Measurements from ENCODE around the gene HS6ST2. TPM values are rescaled to one million over a fixed set of nuclear protein-coding genes. Genes with fewer than 3 reads are reported as not detected.

HS6ST2 gene
- total RNA-seq, 1 donor from 2014 or later: 14.8 TPM

DNA sequence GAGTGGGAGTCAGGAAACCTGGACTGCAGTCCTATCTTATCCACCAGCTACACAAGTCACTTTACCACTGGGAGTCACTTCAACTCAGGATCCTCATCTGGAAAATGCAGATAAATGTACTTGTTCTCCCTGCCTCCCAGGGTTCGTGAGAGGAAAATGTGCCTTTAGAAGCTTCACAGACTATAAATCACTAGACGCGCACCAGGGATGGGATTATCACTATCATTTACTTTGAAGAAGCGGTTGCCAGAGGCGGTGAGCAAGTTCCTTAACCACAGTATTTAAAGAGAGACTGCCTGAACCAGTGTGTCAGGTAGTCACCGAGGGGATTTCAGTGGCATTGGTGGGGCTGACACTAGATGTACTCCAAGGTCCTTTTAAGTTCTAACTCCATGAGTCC lies 219.5 kb downstream of the HS6ST2 start:
- no peak for DNase-seq (ENCODE audit: low spot score, unreplicated experiment)
- Mint-ChIP-seq H3K36me3 (ENCODE audit: insufficient read depth) (no peaks in the 10 kb centered on the region), H3K27ac (no peak overlapping the region), H3K27me3 (peaks cover 32% of the 10 kb centered on the region), H3K9me3 (ENCODE audit: low read depth) (no peaks in the 10 kb centered on the region), H3K4me1 (ENCODE audit: low read depth) (peaks cover 19% of the 10 kb centered on the region), H3K4me3 (ENCODE audit: low read depth) (no peak overlapping the region)
- no peak for TF ChIP-seq CTCF (IDR thresholded peaks at IDR 0.05; ENCODE audit: unreplicated experiment)

- peaks cover 29% of the 10 kb centered on the region for H3K27me3 Mint-ChIP-seq
- H3K9me3 Mint-ChIP-seq (ENCODE audit: low read depth): no peaks in the 10 kb centered on the region
- H3K4me1 Mint-ChIP-seq (ENCODE audit: low read depth): peaks cover 11% of the 10 kb centered on the region
- no peak for TF ChIP-seq CTCF (IDR thresholded peaks at IDR 0.05; ENCODE audit: unreplicated experiment)
- H3K36me3 Mint-ChIP-seq (ENCODE audit: insufficient read depth): no peaks in the 10 kb centered on the region
- no peak for DNase-seq (ENCODE audit: low spot score, unreplicated experiment)
- H3K4me3 Mint-ChIP-seq (ENCODE audit: low read depth): no peak overlapping the region
- no peak overlapping the region for H3K27ac Mint-ChIP-seq
Observed at GRCh38 chrX:132737743-132738142, 220.7 kb downstream of the HS6ST2 start.

- no peaks in the 10 kb centered on the region for H3K9me3 Mint-ChIP-seq (ENCODE audit: low read depth)
- H3K27me3 Mint-ChIP-seq: peaks cover 5% of the 10 kb centered on the region
- no peak for TF ChIP-seq CTCF (IDR thresholded peaks at IDR 0.05; ENCODE audit: unreplicated experiment)
- H3K27ac Mint-ChIP-seq: no peak overlapping the region
- H3K4me1 Mint-ChIP-seq (ENCODE audit: low read depth): no peaks in the 10 kb centered on the region
- no peak overlapping the region for H3K4me3 Mint-ChIP-seq (ENCODE audit: low read depth)
- DNase-seq (ENCODE audit: low spot score, unreplicated experiment): no peak
- H3K36me3 Mint-ChIP-seq (ENCODE audit: insufficient read depth): no peaks in the 10 kb centered on the region
Observed at GRCh38 chrX:132732236-132732635, 226.2 kb downstream of the HS6ST2 start.

GRCh38 chrX:132730726-132731125 lies 227.7 kb downstream of the HS6ST2 start:
- H3K36me3 Mint-ChIP-seq (ENCODE audit: insufficient read depth): no peaks in the 10 kb centered on the region
- H3K4me3 Mint-ChIP-seq (ENCODE audit: low read depth): no peak overlapping the region
- DNase-seq (ENCODE audit: low spot score, unreplicated experiment): no peak
- H3K27ac Mint-ChIP-seq: no peak overlapping the region
- H3K4me1 Mint-ChIP-seq (ENCODE audit: low read depth): no peaks in the 10 kb centered on the region
- no peak for TF ChIP-seq CTCF (IDR thresholded peaks at IDR 0.05; ENCODE audit: unreplicated experiment)
- H3K27me3 Mint-ChIP-seq: no peaks in the 10 kb centered on the region
- H3K9me3 Mint-ChIP-seq (ENCODE audit: low read depth): peaks cover under 1% of the 10 kb centered on the region

- no peaks in the 10 kb centered on the region for H3K36me3 Mint-ChIP-seq (ENCODE audit: insufficient read depth)
- H3K27ac Mint-ChIP-seq: no peak overlapping the region
- no peaks in the 10 kb centered on the region for H3K27me3 Mint-ChIP-seq
- TF ChIP-seq CTCF (IDR thresholded peaks at IDR 0.05; ENCODE audit: unreplicated experiment): no peak
- no peaks in the 10 kb centered on the region for H3K4me1 Mint-ChIP-seq (ENCODE audit: low read depth)
- DNase-seq (ENCODE audit: low spot score, unreplicated experiment): no peak
- no peak overlapping the region for H3K4me3 Mint-ChIP-seq (ENCODE audit: low read depth)
- H3K9me3 Mint-ChIP-seq (ENCODE audit: low read depth): peaks cover 5% of the 10 kb centered on the region
Observed at GRCh38 chrX:132730266-132730665, 228.2 kb downstream of the HS6ST2 start.

All from progenitor cell of endocrine pancreas (in vitro differentiated cells).